Lower lobe of right lung (tissue), 2 donors: ENCODE data around the gene KRT73. TPM values are rescaled to one million over a fixed set of nuclear protein-coding genes. Genes with fewer than 3 reads are reported as not detected.
A peak's percentile ranks its signal among the peaks of the same experiment; 100 is the strongest.

Experiments
- ATAC-seq, 2 donors: fragments of 200-7000 bp; cut with Tn5 transposase; one replicate each; pipeline ENCODE4 v1.9.1; 2020 to 2022; ENCODE audit warnings: mild to moderate bottlenecking in 2 of 2, moderate library complexity in 2 of 2
- DNase-seq: peaks from one replicate; pipeline ENCODE4 v3.0.0-alpha.2; 2020
- H3K27ac ChIP-seq: fragments of 200-600 bp; one replicate; pipeline ENCODE4 v1.8.0; 2022
- H3K27me3 ChIP-seq: fragments of 200-600 bp; one replicate; pipeline ENCODE4 v1.8.0; 2022; ENCODE audit warnings: low read depth
- H3K36me3 ChIP-seq: fragments of 200-600 bp; one replicate; pipeline ENCODE4 v1.8.0; 2022; ENCODE audit warnings: mild to moderate bottlenecking
- H3K4me1 ChIP-seq: fragments of 200-600 bp; one replicate; pipeline ENCODE4 v1.8.0; 2022
- H3K4me3 ChIP-seq: fragments of 200-600 bp; one replicate; pipeline ENCODE4 v1.8.0; 2022; ENCODE audit warnings: mild to moderate bottlenecking
- H3K9me3 ChIP-seq: fragments of 200-600 bp; one replicate; pipeline ENCODE4 v1.8.0; 2022
- intact Hi-C: fragments of 100-400 bp; cut with DNase I; formaldehyde crosslinking; loops from one replicate; pipeline ENCODE4 v1.11.0; 2022
- total RNA-seq: library from RNA; stranded (reverse); fragmentation: NEBNext Ultra II Directional; extraction: Animal tissue kit (Norgen Biotek cat#: 25700); gene quantifications from one replicate; pipeline ENCODE4 v1.2.1, GENCODE V29; 2021
- TF ChIP-seq, protein P1 (sequence below): fragments of 200-600 bp; IDR thresholded peaks from one replicate; pipeline ENCODE4 v1.8.0; 2022; ENCODE audit warnings: antibody characterized with exemption, mild to moderate bottlenecking
- donor health status: DM: no; HTN: yes; CAD: no; lungs with severe emphysema.

KRT73 gene
- total RNA-seq, 1 donor from 2014 or later: not detected

DNA sequence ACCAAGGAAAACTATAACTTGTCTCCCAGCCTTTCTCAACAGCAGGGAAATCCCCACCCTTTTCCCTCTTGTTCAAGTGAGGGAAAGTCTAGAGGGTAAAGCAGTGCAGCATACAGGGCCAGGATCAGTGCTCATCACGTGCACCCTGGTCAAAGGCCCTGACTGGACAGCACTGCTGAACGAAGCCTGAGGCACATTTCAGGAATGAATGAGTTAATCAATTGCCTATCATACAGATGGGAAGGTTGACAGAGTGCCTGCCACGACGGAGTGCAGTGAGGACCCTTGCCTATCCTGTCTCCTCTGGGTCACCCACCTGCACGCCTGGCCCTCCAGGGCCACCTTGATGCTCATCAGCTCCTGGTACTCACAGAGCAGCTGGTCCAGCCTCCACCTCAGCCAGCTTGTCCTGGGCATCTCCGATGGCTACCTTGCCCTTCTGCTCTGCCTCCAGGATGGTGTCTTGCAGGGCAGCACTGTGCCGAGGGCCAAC is 11.7 kb upstream of the KRT73 start:
- H3K27me3 ChIP-seq: peaks cover 4% of the 10 kb centered on the region
- no peak overlapping the region for H3K27ac ChIP-seq
- H3K36me3 ChIP-seq: no peaks in the 10 kb centered on the region
- no peaks in the 10 kb centered on the region for H3K4me1 ChIP-seq
- no peak overlapping the region for H3K4me3 ChIP-seq
- intact Hi-C loops: no loop called here
- H3K9me3 ChIP-seq: no peaks in the 10 kb centered on the region
- no peak for ATAC-seq
- no peak for DNase-seq
- TF ChIP-seq, protein P1, sequence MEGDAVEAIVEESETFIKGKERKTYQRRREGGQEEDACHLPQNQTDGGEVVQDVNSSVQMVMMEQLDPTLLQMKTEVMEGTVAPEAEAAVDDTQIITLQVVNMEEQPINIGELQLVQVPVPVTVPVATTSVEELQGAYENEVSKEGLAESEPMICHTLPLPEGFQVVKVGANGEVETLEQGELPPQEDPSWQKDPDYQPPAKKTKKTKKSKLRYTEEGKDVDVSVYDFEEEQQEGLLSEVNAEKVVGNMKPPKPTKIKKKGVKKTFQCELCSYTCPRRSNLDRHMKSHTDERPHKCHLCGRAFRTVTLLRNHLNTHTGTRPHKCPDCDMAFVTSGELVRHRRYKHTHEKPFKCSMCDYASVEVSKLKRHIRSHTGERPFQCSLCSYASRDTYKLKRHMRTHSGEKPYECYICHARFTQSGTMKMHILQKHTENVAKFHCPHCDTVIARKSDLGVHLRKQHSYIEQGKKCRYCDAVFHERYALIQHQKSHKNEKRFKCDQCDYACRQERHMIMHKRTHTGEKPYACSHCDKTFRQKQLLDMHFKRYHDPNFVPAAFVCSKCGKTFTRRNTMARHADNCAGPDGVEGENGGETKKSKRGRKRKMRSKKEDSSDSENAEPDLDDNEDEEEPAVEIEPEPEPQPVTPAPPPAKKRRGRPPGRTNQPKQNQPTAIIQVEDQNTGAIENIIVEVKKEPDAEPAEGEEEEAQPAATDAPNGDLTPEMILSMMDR: no peak

DNA sequence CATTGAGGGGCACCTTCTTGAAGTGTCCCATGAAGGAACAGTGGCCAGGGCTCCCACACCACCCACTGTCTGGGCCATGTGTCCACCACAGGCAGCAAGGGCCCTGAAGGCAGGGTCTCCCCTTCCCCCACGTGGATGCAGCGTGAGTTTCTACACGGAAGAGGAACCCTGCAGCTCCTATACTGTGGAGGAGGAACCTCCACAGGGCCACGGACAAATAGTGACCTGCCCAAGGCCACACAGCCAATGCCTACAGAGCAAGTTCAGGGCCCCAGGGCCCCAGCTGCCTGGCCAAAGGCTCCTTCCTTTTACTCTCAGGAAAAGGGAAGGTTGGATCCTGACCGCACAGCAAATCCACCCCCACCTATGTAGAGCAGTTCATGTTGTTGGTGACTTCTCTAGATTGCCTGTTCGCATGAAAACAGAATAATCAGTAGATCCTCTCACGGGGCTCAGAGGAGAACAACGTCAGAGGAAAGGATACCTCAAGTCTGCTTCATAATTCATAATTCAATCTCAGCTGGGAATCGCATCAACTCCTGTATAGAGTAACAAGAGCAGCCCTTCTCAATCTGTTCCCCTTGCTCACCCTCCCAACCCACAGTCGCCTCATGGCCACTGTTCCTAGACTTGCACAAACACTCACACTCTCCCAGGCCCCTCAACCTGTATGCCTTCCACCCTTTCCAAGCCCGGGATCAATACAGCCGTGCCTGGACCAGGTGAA is 11.1 kb upstream of the KRT73 start:
- Histone ChIP-seq H3K4me3 (no peak overlapping the region), H3K36me3 (no peaks in the 10 kb centered on the region), H3K27ac (no peak overlapping the region), H3K9me3 (no peaks in the 10 kb centered on the region), H3K4me1 (no peaks in the 10 kb centered on the region), H3K27me3 (peaks cover 4% of the 10 kb centered on the region)
- ATAC-seq: peak in 1 of 2 donors; percentile 31
- TF ChIP-seq, protein P1: no peak
- intact Hi-C loops: no loop called here
- DNase-seq: no peak

DNA sequence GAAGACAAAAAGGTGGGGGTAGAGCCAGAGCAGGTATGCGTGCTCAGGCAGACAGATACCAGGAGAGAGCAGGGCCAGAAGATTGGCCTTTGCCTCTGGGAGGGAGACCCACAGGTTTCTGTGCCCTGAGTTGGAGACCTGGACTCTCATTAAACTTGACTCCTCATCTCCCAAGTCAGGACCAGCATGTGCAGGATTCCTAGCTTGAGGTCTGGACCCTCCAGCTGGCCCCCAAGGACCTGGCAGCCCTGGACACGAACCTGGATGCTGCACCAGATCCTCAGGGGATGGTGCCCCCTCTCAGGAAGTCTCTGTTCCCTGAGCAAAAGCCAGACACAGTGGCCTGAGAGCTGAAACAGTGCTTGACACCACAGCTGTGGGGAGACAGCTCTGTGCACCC is 10.5 kb upstream of the KRT73 start:
- TF ChIP-seq, protein P1: no peak
- no peaks in the 10 kb centered on the region for H3K4me1 ChIP-seq
- no peaks in the 10 kb centered on the region for H3K9me3 ChIP-seq
- intact Hi-C loops: no loop called here
- H3K4me3 ChIP-seq: no peak overlapping the region
- no peak for ATAC-seq
- no peak overlapping the region for H3K27ac ChIP-seq
- peaks cover 4% of the 10 kb centered on the region for H3K27me3 ChIP-seq
- no peak for DNase-seq
- no peaks in the 10 kb centered on the region for H3K36me3 ChIP-seq

DNA sequence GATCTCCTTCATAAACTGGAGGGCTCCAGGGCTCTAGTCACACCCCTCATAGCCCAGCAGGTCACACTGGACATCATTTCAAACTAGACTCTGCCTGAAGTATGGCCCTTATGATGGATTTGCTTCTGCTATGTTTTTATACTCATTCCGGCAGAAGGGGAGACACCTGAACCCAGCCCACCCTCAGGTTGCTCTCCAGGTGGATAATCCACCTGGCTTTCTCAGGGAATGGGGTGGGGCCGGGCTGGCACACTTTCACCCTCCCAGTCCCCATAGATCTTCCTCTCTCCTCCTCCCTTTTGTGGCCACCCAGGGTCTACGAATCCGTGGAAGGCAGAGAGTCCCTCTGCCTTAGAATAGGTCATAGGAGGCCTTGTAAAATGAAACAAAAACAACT is 9.8 kb upstream of the KRT73 start:
- TF ChIP-seq, protein P1: no peak
- Histone ChIP-seq H3K9me3 (no peaks in the 10 kb centered on the region), H3K27me3 (peaks cover 4% of the 10 kb centered on the region), H3K27ac (no peak overlapping the region), H3K36me3 (no peaks in the 10 kb centered on the region), H3K4me1 (no peaks in the 10 kb centered on the region), H3K4me3 (no peak overlapping the region)
- intact Hi-C loops: no loop called here
- no peak for DNase-seq
- ATAC-seq: no peak

DNA sequence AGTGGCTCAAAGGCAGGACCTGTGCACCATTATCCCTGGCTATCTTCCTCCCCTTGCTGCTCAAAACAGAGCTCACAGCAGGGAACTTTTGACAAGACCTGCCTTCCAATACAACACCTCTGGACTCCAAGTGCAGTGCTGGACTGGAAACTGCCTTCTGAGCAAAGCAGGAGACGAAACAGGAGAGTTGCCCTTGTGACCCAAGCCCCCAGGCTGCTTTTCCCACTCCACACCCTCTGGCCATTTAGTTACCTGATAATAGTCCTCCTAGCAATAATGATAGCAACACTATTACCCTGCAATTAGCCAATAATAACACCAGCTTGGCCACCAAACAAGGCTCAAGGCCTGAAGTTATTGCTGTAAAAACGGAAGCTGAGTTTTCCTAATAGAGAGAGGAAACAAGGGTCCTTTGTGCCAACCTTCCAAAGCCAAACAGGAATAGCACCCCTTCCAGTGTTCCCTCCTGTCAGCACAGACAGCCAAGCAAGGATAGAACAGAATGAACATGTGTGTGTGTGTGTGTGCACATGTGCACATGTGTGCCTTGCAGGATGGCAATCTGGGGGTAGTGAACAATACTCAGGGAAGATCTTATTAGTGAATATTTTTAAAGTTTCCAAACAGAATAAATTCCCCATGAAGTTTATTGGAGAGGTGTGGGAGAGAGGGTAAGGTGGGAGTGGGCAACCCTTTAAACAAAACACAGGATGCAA is 9.2 kb upstream of the KRT73 start:
- intact Hi-C loops: no loop called here
- TF ChIP-seq, protein P1: no peak
- ATAC-seq (no peak), DNase-seq (no peak)
- Histone ChIP-seq H3K9me3 (no peaks in the 10 kb centered on the region), H3K27me3 (peaks cover 4% of the 10 kb centered on the region), H3K36me3 (no peaks in the 10 kb centered on the region), H3K4me3 (no peak overlapping the region), H3K27ac (no peak overlapping the region), H3K4me1 (no peaks in the 10 kb centered on the region)
